Pancreas (tissue), 10 donors: ENCODE data around the gene CNMD. TPM values are rescaled to one million over a fixed set of nuclear protein-coding genes. Genes with fewer than 3 reads are reported as not detected.

Experiments used
- ATAC-seq, 4 donors: fragments of 200-7000 bp; cut with Tn5 transposase; one replicate each; pipeline versions ENCODE4 v1.8.0 to v1.9.1; 2020; ENCODE audit warnings: mild to moderate bottlenecking in 4 of 4, moderate library complexity in 4 of 4
- DNase-seq, 6 donors: peaks; one replicate each; pipeline ENCODE4 v3.0.0-alpha.2; 2020
- FAIRE-seq: peaks from 2 replicates; lab custom pipeline; 2012; peaks lifted over from hg19 to GRCh38; lab: Jason Lieb, UNC
- H3K27ac ChIP-seq, 4 donors: fragments of 200-600 bp; sonication (generic); 1 replicate in 3 of 4; 2 replicates in 1 of 4; pipeline versions ENCODE4 v1.5.0 to v1.8.0; 2020
- H3K27me3 ChIP-seq, 4 donors: fragments of 200-600 bp; one replicate each; pipeline ENCODE4 v1.8.0; 2021
- H3K36me3 ChIP-seq, 3 donors: fragments of 200-600 bp; sonication (generic) in 1 of 3; one replicate each; pipeline versions ENCODE4 v1.5.0 to v1.8.0; 2020 to 2021
- H3K4me1 ChIP-seq, 3 donors: fragments of 200-600 bp; one replicate each; pipeline ENCODE4 v1.8.0; 2021
- H3K4me3 ChIP-seq, 4 donors: fragments of 200-600 bp; sonication (generic) in 2 of 4; one replicate each; pipeline versions ENCODE4 v1.5.0 to v1.8.0; 2020 to 2021
- H3K9me3 ChIP-seq, 4 donors: fragments of 200-600 bp; one replicate each; pipeline ENCODE4 v1.8.0; 2021
- WGBS, 2 donors: extraction: QIAGEN DNeasy Blood & Tissue Kit; methylation state at CpG; one replicate each; pipeline ENCODE4 v1.1.7; 2013; 5-methylcytosine and 5-hydroxymethylcytosine counted together
- intact Hi-C, 3 donors: fragments of 100-400 bp; cut with DNase I; formaldehyde crosslinking; loops; one replicate each; pipeline versions ENCODE4 v1.11.1 to v1.14.2; 2022
- polyA plus RNA-seq, 2 donors: library from polyadenylated mRNA; stranded (reverse); fragments of 200-250 nt; gene quantifications; one replicate each; pipeline ENCODE4 v1.2.3, GENCODE V29; 2013
- total RNA-seq, 6 donors: library from RNA; stranded (reverse); fragmentation: NEBNext Ultra II Directional in 4 of 6; extraction: Animal tissue kit (Norgen Biotek cat#: 25700) in 4 of 6; gene quantifications; one replicate each; pipeline versions ENCODE4 v1.2.1 to v1.2.4, GENCODE V29; 2021 to 2023
- TF ChIP-seq, protein P1 (sequence below), 4 donors: fragments of 200-600 bp; sonication (generic) in 3 of 4; IDR thresholded peaks; one replicate each; pipeline versions ENCODE4 v1.5.0 to v1.8.0; 2021; ENCODE audit warnings: antibody characterized with exemption in 4 of 4
- donor health status: healthy with polysubstance abuse.
- donor health status: DM: no; HTN: no; CAD: no; lungs with moderate emphysema.
- donor health status: DM: no; HTN: no; CAD: no.
- donor health status: control.
- donor health status: control.
- donor health status: Bipolar disorder and iron deficiency.
- donor health status: DM: yes; HTN: yes; CAD: no.
- donor health status: DM: no; HTN: no; CAD: no.
- donor health status: DM: no; HTN: no; CAD: no.
- donor health status: DM: yes; HTN: yes; CAD: no.

The CNMD gene
- total and polyA plus RNA-seq, 8 donors: 0.19 to 3.7 (median 0.30) TPM; not detected in 2

DNA sequence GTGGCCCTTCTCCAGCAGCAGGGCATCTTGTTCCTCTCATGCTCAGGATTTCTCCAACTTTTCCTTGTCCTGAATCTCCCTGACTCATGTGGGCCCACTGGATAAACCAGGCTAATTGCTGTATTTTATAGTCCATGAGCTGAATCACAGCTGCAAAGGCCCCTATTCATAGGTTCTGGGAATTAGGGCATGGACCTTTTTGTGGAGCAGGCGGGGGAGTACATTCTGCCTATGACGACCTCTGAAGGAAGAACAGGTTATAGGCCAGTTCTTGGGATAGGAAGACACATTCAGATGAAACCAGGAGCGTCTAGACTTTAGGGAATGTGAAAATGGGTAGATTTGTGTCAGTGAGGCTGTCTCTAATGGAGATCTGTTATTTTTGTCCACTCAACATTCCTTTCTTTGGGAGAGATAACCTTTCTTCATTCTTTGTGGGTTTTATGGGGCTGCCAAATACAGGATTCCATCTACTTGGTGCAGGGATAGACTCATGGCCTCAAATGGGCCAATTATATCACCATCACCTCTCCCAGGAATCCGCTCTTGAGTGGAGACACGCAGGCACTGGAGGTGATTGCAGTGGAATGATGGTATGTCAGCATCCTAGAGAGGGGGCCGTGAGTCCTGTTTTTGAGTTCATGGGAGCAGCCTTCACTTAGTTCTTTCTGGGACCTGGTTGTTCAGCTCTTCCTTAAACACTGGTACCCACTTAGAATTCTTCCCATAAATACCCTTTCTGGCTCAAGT lies 45.1 kb upstream of the CNMD start:
- DNase-seq: no peak
- H3K27me3 ChIP-seq: no peaks in the 10 kb centered on the region
- no peaks in the 10 kb centered on the region for H3K36me3 ChIP-seq
- ATAC-seq: no peak
- no peak for FAIRE-seq
- H3K27ac ChIP-seq: no peak overlapping the region
- 60 to 62% methylated on average over 6 of the region's 6 CpGs for WGBS, 2 donors
- no peaks in the 10 kb centered on the region for H3K9me3 ChIP-seq
- intact Hi-C loops: no loop called here
- H3K4me3 ChIP-seq: no peak overlapping the region
- TF ChIP-seq, protein P1, sequence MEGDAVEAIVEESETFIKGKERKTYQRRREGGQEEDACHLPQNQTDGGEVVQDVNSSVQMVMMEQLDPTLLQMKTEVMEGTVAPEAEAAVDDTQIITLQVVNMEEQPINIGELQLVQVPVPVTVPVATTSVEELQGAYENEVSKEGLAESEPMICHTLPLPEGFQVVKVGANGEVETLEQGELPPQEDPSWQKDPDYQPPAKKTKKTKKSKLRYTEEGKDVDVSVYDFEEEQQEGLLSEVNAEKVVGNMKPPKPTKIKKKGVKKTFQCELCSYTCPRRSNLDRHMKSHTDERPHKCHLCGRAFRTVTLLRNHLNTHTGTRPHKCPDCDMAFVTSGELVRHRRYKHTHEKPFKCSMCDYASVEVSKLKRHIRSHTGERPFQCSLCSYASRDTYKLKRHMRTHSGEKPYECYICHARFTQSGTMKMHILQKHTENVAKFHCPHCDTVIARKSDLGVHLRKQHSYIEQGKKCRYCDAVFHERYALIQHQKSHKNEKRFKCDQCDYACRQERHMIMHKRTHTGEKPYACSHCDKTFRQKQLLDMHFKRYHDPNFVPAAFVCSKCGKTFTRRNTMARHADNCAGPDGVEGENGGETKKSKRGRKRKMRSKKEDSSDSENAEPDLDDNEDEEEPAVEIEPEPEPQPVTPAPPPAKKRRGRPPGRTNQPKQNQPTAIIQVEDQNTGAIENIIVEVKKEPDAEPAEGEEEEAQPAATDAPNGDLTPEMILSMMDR (IDR thresholded peaks at IDR 0.05): no peak
- no peaks in the 10 kb centered on the region for H3K4me1 ChIP-seq

DNA sequence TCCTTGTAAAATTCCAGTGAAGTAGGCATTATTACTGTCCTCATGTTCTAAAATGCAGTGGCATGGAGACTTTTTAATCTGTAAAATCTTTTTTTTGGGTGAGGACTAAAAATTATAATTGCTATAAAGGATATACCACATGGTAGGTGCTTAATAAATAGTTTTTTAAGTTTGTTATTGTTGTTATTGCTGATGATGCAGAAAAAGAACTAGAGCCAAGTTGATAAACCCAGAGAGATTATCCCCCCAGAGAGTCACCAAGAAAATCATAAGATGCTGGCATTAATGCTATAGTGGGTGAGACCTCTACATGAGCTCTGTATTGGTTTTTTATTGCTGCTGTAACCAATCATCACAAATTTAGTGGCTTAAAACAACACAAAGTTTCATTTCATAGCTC lies 44.3 kb upstream of the CNMD start:
- ATAC-seq (no peak), FAIRE-seq (no peak), DNase-seq (no peak)
- Histone ChIP-seq H3K4me1 (no peaks in the 10 kb centered on the region), H3K4me3 (no peak overlapping the region), H3K9me3 (no peaks in the 10 kb centered on the region), H3K27ac (no peak overlapping the region), H3K36me3 (no peaks in the 10 kb centered on the region), H3K27me3 (no peaks in the 10 kb centered on the region)
- TF ChIP-seq, protein P1 (IDR thresholded peaks at IDR 0.05): no peak
- intact Hi-C loops: no loop called here

DNA sequence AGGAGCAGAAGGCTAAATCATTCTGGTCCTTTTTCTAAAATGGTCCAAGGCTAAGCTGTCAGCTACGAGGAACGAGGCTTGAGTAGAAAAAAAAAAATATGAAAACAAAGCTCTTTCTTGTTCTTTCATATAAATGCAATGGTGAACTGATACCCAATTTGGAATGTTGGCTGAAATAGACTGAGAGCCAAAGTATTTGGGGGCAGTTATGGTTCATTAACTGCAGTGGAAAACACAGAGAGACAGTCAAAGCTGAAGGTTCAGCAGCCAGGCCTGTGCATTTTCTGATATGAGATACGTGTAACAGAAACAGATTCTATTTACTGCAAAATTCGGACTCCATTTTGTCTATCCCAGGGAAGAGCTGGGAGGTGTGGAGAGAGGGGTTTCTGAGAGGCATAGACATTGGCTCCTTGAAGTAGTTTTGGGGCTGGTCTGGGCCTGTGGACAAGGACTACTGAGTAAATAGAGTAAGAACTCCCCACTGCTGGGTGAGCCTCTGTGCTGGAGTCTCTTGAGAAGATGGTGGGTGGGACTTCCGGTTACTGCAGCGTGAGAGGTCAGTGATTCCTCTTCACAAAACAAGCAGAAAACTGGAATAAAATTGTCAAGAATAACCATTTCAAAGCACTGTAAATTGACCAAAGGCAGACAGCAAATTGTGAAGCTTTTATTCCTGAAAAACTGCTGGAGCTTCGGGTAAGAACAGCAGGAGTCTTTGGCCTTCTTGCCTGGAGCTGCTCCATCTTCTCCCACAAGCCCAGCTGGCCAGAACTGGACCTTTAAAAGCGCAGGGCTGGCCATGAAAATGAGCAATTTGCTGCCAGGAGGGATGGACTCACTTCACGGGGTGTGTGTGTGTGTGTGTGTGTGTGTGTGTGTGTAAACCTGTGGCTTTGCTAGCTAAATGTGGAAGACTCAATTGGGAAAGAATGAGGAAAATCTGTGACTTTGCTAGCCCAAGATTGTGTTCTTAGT lies 43.1 kb upstream of the CNMD start:
- FAIRE-seq: no peak
- Histone ChIP-seq H3K27ac (no peak overlapping the region), H3K4me1 (no peaks in the 10 kb centered on the region), H3K9me3 (no peaks in the 10 kb centered on the region), H3K36me3 (no peaks in the 10 kb centered on the region), H3K4me3 (no peak overlapping the region), H3K27me3 (no peaks in the 10 kb centered on the region)
- TF ChIP-seq, protein P1 (IDR thresholded peaks at IDR 0.05): no peak
- DNase-seq: no peak
- 69 to 75% methylated on average over 9 of the region's 9 CpGs for WGBS, 2 donors
- ATAC-seq: peak in 1 of 4 donors; percentile 32
- intact Hi-C loops: no loop called here

DNA sequence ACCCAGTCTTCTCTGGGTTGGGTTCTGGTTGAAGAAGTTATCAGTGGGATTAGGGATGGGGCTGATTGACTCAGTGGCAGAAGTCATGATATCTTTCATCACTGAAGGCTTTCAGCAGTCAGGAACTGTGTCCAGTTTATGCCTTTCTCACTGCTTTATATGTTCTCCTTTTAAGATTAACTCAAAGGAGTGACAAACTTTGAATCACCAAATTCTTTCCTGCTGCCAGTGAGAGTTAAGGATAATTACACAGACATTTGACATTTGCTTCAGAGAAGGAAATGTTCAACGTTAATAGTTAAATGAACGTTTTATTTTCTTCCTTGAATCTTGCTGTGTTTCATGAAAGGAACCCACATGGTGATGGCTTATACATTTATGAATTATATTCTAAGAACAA lies 41.0 kb upstream of the CNMD start:
- ATAC-seq (no peak), FAIRE-seq (no peak), DNase-seq (no peak)
- intact Hi-C loops: no loop called here
- Histone ChIP-seq H3K27me3 (no peaks in the 10 kb centered on the region), H3K4me1 (no peaks in the 10 kb centered on the region), H3K36me3 (no peaks in the 10 kb centered on the region), H3K27ac (no peak overlapping the region), H3K9me3 (no peaks in the 10 kb centered on the region), H3K4me3 (no peak overlapping the region)
- TF ChIP-seq, protein P1 (IDR thresholded peaks at IDR 0.05): no peak
- WGBS, 2 donors: 12 to 17% methylated on average over 2 of the region's 2 CpGs
